Measurements from ENCODE around the gene NCAM1. TPM values are rescaled to one million over a fixed set of nuclear protein-coding genes. Genes with fewer than 3 reads are reported as not detected.

Gene NCAM1
- total RNA-seq, 1 donor from 2014 or later = 84.7 TPM

DNA sequence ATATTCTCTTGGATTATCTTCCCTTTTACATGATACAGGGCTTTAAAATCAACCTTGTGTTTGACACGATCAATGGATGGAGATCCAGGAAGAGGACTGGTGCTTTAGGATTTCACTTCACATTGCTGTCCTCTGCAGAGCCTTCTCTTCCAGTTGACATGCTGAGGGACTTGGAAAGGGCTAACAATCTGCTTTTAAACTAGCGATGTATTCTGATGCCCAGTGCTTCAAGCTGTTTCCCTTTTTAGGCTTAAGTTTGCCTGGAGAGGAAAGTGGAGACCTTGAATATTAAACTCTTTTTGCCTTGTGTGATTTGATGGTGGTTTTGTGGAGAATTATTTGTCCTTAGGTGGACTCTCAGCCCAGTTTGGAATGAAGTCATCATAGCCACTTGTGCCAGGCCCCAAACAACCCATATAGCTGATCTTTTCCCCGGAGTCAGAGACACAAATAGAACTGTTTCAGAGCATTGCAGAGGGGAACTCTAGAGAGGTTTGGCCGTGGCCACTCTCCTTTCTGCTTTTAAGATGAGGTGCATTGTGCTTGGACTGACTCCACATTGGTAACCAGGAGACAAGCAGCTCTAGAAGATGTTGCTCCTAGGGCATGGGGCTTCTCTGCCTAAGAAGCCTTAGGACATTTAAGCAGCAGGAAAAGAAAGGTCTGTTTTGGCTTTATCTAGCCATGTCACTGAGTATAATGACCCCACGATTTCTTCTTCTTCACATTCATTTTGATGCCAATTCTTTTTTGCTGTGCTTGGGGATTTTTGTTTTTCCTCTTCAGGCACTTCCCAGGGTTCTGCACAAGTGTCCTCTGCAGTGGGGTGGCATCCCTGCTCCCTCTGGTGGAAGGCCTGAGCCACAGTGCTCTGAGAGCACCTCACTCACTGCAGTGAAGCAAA lies 152.8 kb downstream of the NCAM1 start:
- ATAC-seq = peak; percentile 87
- peak; percentile 66 for DNase-seq (ENCODE audit: low spot score)
- intact Hi-C loops (cut with DNase I) = no loop called here

DNA sequence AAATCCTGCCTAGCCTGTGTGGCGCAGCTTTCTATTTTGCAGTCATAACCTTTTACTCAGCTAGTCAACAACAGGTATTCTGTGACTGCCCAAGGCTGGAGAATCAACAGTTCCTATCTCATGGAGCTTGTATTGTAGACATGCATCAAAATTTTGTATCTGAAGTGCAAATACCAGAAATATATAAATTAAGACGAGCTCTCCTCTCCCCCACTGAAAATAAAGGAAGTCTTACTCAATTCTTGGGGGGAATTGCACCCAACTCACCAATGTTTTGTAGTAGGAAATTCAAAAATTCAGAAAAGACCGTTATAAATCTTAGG lies 153.4 kb downstream of the NCAM1 start:
- intact Hi-C loops (cut with DNase I) = no loop called here
- ATAC-seq (no peak), DNase-seq (ENCODE audit: low spot score) (no peak)

DNA sequence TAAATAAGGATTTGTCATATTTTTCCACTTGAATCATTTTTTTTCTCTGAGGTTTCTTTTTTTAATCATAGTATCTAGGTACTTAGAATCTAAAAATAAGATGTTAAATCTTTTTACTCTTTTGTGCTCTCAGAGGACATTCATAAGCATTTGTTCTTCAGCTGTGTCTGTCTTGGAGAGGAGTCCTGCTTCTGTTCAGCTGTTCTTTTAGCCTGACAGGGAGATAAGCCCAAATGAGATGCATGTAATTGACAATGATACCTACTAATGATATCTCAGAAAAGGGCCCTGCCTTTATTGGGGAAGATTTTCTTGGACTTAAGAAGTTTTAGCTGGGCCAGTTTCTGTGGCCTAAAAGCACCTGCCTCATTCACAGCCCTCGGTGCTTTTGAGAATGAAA lies 156.9 kb downstream of the NCAM1 start:
- ATAC-seq = no peak
- no peak for DNase-seq (ENCODE audit: low spot score)
- intact Hi-C loops (cut with DNase I) = no loop called here

DNA sequence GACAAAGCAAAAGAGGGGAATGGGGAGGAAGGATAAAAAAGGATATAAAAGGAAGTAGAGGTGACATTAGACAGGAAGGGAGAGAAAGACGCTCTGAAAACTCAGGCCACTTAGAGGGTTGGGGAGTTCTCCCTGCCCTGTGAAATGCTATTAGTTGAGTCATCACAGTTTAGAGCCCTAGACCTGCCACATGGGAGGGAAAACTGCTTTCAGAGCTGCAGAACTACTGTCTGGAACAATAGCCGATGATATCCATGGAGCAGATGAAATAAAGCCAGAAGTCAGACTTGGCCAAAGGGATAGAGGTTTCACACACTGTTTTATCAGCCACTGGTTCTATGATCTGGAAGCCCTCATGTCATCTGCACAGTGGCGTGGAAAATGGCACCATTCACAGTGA lies 157.9 kb downstream of the NCAM1 start:
- intact Hi-C loops (cut with DNase I) = no loop called here
- ATAC-seq (peak; percentile 64), DNase-seq (ENCODE audit: low spot score) (no peak)

DNA sequence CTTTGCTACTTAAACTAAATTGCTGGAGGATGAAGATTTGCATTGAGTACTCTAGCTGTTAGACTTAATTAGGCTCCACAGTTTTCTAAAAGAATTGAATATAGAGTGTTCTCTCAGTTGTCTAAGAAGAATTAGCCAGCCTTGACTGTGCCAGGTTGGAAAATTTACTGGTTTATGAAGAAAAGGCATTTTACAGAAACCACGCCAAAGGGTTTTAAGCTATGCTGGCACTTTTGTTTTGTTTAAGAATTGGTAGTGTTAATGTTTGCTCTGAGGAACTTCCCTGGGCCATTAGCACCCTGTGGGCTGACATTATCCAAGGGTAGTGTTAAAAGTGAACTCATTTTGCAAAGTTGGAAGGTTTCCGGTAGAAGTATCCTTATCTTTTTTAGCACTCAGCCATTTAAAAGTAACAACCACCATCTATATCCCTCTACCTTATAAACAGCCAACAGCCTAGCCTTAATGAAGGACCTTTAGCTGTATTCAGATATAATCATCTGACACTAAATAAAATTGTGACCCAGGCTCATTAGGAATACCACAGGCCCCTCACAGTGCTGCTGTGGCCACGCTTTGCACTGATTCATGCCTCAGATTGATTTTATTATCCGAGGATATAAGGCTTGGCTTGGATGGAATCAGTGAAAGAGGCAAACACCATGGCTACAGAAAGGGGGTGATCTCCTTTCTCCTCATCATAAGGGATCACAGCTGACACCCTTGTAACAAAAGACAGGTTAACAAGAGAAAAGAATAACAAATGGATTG lies 158.9 kb downstream of the NCAM1 start:
- intact Hi-C loops (cut with DNase I) = no loop called here
- ATAC-seq (no peak), DNase-seq (ENCODE audit: low spot score) (no peak)

DNA sequence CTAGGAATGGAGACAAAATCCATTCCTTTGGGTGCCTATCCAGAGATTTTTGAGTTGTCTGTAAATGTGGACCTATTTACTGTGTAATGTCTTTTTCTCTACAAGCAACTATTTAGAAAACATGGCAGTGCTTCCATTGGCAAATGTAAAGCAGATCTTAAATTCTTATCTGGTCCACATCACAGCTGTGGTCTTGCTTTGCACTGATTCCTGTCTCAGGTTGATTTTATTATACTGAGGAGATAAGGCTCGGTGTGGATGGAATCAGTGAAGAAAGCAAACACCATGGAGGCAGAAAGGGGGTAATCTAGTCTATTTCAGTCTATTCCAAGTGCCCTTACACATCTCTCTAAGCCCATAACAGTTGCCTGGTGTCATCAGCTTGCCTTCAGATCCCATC lies 160.5 kb downstream of the NCAM1 start:
- no peak for DNase-seq (ENCODE audit: low spot score)
- ATAC-seq = no peak
- intact Hi-C loops (cut with DNase I) = no loop called here

DNA sequence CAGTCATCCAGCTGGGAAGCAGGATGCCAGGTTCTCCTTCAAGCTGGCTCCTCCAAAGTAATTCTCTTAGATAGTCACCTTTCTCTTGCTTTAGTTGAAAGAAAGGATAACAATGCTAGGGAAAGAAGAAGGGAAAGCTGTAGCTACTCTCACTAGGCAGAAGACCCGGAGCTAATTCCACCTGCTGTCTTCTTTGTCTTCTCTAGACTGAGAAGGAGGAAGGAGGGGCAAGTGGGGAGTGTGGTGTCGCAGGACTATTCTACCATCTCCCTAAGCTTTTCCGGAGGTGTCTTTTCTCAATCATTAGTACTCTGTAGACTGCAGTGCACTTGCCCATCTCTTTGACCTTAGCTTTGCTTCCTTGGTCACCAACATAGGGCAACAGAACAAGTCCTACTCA lies 162.8 kb downstream of the NCAM1 start:
- no peak for DNase-seq (ENCODE audit: low spot score)
- intact Hi-C loops (cut with DNase I) = no loop called here

DNA sequence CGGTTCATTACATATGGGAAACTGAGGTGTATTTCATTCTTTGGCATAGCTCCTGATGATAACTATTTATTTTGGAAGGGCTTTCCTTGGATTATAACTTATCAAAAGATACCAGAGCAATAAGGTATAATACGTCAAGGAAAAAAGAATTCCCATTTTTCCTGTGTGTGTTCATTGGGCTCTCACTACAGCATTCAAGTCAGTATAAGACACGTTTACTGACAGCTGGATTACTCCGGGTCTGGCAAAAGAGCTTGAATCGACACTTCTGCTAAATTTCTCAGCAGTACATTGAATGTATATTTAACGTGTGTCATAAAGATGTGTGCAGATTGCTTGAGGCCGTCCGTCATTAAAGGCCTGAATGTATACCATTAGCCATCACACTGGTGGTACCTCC lies 163.4 kb downstream of the NCAM1 start:
- DNase-seq (ENCODE audit: low spot score) (no peak), ATAC-seq (no peak)
- intact Hi-C loops (cut with DNase I) = no loop called here

More for the DNA sequence above, 162.8 kb downstream of the NCAM1 start:
- ATAC-seq = no peak

DNA sequence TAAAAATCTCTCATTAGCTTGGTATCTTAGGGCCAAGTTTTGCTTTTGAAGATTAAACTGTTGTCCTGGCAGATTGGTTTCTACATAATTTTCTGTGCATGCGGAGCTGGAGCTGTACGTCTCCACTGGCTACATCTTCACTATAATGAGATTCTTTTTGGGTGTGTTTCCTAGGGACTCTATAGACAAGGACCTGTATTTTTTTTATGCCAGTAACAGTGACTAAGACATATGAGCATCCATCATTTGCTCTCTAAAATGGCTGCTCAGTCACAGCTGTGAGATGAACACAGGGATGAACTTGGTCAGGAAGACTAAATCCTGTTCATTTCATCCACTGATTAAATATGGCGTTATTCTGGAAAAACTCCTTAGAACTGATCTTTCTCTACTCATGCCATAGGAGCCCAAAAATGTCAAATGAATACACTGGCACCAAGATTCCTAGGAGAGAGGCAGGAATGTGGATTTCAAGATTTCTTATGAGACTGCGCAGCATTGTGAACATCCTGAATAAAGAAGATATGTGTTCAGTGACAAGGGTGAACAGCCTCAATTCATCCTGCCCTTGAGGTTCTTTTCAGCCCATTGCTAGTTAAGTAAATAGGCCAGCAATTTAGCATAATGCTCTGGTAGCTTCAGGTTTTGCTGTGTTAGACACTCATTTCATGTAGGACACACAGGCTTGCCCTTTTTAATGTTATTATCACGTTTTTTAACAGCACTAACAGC lies 168.2 kb downstream of the NCAM1 start:
- intact Hi-C loops (cut with DNase I) = no loop called here
- no peak for DNase-seq (ENCODE audit: low spot score)
- ATAC-seq = no peak

DNA sequence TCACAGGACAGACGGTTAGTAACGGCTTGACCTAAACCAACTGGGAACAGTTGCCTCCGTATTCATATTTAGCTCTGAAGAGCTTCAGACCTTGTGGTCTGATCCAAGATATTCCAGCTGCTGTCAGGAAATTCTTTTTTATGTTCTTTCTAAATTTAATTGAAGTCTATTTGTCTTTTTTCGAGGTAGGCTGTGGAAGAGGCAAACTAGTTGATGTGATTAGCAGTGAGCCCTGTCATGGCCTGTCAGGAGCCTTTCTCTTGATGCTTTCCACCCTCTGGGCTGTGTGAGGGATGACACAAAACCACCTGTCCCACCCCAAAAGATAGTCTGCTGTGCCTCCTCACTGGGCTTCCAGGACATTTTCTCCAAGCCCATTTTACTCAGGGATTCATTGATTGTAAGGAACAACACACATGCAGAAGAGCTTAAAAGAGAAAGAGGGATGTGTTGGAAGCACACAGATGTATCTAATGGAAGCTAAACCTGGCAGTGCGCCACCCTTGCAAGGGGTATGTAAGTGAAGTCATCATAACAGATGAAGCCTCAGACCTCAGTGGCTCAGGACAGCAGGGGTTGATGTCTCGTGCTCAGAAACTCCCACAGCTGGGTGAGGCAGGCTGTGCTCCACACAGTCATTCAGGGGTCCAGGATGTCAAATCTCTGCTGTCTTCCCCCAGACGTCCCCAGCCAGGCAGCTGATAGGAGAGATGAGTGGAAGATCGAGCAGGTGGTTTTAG lies 170.0 kb downstream of the NCAM1 start:
- intact Hi-C loops (cut with DNase I) = no loop called here
- DNase-seq (ENCODE audit: low spot score) (no peak), ATAC-seq (no peak)

DNA sequence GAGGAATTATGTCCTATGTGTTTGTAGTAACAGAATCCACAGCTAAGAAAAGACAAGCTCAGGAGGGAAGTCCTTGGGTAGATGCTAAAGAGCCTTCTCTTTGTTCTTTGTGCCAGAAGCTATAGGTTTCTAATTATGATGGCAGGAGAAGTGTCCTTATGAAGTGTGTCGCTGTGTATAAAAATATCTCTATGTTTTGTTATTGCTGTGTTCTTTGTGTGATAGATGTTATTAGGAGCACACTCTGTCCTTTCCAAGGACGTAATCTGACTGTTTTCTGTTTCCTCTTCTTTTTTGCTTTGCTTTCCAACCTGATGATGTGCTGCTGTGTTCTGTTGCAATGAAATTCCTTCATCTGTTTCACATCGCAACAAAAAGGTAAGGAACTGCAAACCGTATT lies 171.9 kb downstream of the NCAM1 start:
- ATAC-seq = no peak
- no peak for DNase-seq (ENCODE audit: low spot score)
- intact Hi-C loops (cut with DNase I) = no loop called here

DNA sequence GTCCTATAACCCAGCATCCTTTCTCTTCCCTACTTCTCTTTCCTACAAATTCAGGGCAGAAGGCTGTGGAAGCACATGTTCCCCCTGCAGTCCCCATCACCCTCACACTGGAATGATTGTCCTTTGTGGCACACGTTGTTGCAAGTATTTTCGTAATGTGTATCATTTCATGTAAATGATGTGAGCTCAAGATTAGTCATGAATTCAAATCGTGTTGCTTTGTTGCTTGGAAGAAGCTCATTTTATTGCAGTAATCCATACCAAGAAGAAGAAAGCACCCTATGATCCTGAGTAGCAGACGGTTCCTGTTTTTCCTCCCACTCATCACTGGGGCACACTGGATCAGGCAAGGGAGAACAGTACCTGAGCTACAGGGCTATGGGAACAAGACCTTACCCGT lies 173.4 kb downstream of the NCAM1 start:
- ATAC-seq (no peak), DNase-seq (ENCODE audit: low spot score) (no peak)
- intact Hi-C loops (cut with DNase I) = no loop called here

DNA sequence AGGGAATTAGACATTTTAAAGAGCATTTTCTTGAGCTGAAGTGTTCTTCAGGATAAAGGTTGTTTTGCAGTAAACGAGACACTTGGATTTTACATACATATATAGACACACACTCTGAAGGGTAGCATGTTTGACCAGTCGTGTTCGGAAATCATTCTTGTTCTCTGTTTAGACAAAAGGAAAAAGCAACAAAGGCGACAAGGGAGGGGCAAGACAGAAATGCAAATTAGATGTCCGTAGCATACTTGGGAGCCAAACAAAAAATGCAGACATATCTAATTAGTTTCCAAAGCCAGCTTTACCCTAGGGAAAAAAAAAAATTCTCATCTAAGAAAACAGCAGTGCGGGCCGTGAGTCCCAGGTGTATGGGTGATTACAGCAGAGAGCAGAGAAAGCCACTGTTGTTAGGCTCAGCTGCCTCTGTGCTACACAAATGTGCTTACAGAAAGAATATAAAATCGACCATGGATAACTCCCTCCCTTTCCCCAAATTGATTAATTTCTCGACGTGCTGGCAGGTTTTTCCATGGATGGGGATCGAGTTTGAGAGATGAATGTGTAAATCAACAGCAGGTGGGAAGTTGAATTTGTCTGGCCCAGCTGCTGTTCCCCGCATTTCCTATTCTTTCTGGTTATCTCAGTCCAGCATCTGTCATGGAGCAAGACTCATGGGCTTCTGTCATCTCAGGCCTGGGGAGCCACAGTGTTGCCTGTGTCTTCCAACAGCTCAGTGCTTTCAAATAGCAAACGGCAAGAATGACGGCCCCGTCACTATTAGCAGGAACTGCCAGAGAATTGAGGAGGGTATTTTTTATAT lies 176.7 kb downstream of the NCAM1 start:
- intact Hi-C loops (cut with DNase I) = no loop called here
- DNase-seq (ENCODE audit: low spot score) = no peak
- no peak for ATAC-seq

DNA sequence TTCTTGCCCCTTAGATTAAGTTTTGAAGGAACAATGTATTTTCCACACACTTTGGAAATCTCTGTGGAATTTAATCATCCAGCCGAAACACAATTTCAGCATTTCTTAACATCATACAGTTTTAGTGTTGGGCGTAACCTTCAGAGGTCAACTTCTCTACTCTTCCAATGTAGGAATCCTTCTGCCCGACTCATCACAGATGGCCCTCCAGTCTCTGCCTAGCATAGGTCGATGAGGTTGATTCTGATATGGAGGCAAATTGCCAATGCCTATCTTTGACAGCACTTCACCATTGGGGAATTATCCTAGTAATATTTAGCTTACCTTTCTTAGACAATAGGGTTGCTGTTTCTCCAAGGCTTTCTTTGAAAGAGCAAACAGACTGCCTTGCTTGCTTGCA lies 177.5 kb downstream of the NCAM1 start:
- no peak for ATAC-seq
- no peak for DNase-seq (ENCODE audit: low spot score)
- intact Hi-C loops (cut with DNase I) = no loop called here

DNA sequence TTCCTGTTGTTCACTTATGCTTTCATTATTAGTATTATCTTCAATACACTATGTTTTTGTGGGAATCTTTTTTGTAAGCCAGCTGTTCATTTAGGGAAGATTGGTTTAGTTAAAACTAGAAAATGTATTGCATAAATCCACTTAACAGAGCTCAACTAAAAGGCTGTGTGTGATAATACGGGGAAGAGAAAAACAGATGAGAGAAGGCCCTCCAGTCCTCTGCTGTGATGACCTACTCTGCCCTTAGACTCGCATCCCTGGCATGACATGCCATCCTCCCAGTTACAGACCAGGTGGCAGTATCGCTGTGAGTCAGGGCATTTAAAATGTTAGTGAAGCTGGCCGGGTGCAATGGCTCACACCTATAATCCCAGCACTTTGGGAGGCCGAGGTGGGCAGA lies 179.8 kb downstream of the NCAM1 start:
- ATAC-seq = no peak
- DNase-seq (ENCODE audit: low spot score) = no peak
- intact Hi-C loops (cut with DNase I) = no loop called here

DNA sequence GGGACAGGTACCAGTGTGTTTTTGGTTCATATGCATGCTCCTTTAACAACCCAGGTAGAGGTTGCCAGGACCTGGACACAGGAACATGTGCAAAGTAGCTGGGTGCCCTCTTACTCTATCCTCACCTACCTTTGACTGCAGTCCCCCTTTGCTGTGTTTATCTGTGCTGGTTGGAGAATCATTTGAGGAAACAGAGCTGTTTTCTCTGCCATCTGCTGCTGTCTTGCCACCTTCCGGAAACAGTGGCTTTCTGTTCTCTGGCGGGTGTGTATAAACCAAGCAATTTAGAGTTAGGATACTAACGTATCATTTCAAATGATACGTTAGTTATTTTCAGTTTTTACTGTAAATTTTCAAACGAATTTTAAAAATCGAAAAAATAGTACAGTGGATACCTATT lies 181.3 kb downstream of the NCAM1 start:
- intact Hi-C loops (cut with DNase I) = no loop called here
- DNase-seq (ENCODE audit: low spot score) (no peak), ATAC-seq (no peak)

DNA sequence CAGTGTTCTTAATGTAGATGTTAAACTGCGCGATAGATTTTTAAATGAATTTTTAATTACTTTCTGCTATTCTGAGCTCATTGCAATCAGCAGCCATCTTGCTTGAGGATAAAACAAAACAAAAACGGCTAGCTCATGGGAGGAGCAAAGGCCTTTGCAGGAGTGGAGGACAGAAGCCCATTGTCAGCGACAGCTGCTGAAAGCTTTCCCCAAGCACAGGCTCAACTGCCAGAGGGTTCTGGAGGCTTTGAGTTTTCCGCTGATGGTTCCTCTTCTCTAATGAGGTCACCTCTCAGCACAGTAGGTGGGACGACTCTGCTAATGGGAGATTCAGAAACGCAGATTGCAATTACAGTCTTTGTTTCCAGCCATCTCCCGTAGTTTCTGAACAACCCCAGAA lies 186.0 kb downstream of the NCAM1 start:
- intact Hi-C loops (cut with DNase I) = no loop called here
- no peak for DNase-seq (ENCODE audit: low spot score)
- ATAC-seq = peak; percentile 72

DNA sequence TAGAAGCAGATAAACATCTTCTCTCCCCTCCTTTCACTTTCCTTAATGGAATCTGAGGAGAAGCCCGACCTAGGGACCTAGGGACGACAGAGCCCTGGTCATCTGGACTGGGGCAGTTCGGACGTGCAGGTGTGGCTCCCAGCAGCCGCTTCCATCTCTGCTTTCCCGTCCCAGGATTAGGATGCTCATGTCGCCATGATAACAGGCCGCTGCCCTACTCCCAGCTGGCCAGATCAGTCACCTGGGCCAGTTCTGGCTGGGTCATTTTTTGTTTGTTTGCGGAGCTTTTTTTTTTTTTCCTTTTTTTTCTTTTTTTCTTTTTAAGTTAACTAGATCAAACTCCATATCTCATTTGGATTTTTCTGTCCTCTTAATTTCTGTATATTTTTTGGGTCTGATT lies 186.9 kb downstream of the NCAM1 start:
- no peak for ATAC-seq
- intact Hi-C loops (cut with DNase I) = no loop called here

DNA sequence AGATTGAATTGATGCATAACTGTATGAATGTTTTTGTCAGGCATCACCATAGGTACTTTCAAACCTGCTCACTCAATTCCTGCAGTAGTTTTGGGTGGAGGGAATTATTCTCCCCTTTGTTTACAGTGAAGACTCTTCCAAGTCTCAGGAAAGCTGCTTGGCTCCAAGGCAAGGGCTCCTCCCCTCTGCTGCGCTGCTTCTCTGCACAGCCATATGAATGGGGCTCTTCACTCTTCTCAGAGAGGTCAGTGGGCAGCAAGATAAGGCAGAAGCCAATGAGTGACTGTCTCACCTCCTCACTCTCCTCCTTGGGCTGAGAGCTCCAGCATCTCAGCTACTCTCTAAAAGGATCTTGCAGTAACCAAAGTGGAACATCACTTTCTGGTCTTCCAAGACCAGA lies 187.4 kb downstream of the NCAM1 start:
- no peak for ATAC-seq
- no peak for DNase-seq (ENCODE audit: low spot score)
- intact Hi-C loops (cut with DNase I) = no loop called here

More for the DNA sequence above, 186.9 kb downstream of the NCAM1 start:
- DNase-seq (ENCODE audit: low spot score) = no peak
